Naive thymus-derived CD8-positive, alpha-beta T cell (primary cell): ENCODE data around the gene OSGEP. TPM values are rescaled to one million over a fixed set of nuclear protein-coding genes. Genes with fewer than 3 reads are reported as not detected.
A peak's percentile ranks its signal among the peaks of the same experiment; 100 is the strongest.

Experiments used
- ATAC-seq, 2 donors: fragments of 150-1000 bp; cut with Tn5 transposase in 1 of 2; sonication (Bioruptor Pico), chemical (Tn5 transposase) in 1 of 2; 1 replicate in 1 of 2; 2 replicates in 1 of 2; pipeline ENCODE4 v1.10.0; 2021; ENCODE audit warnings: mild to moderate bottlenecking in 2 of 2, moderate library complexity in 2 of 2
- POLR2A ChIA-PET: fragments of 350-600 bp; sonication (Branson Sonifier 250); formaldehyde crosslinking; loops from one replicate; lab custom pipeline; 2021; ENCODE audit warnings: antibody characterized with exemption; lab: Charles Lee
- DNase-seq, 10 donors: peaks; one replicate each; pipeline versions ENCODE4 v3.0.0 to v3.0.0-alpha.2; 2020 to 2022
- H3K27ac Mint-ChIP-seq, 10 donors: one replicate each; pipeline ENCODE4 v1.8.0; 2020 to 2022; ENCODE audit warnings: mild to moderate bottlenecking in 10 of 10, mixed read lengths in 10 of 10, moderate library complexity in 4 of 10, inconsistent platforms in 1 of 10
- H3K27me3 Mint-ChIP-seq, 5 donors: one replicate each; pipeline ENCODE4 v1.8.0; 2021 to 2022; ENCODE audit warnings: mixed read lengths in 5 of 5
- H3K36me3 Mint-ChIP-seq, 3 donors: one replicate each; pipeline ENCODE4 v1.8.0; 2020 to 2022; ENCODE audit warnings: mixed read lengths in 3 of 3, mild to moderate bottlenecking in 2 of 3, inconsistent platforms in 1 of 3
- H3K4me1 Mint-ChIP-seq, 4 donors: one replicate each; pipeline ENCODE4 v1.8.0; 2021 to 2022; ENCODE audit warnings: mixed read lengths in 4 of 4
- H3K4me3 Mint-ChIP-seq, 10 donors: one replicate each; pipeline ENCODE4 v1.8.0; 2020 to 2022; ENCODE audit warnings: mild to moderate bottlenecking in 10 of 10, mixed read lengths in 10 of 10, moderate library complexity in 6 of 10, inconsistent platforms in 1 of 10
- H3K9me3 Mint-ChIP-seq, 9 donors: one replicate each; pipeline ENCODE4 v1.8.0; 2020 to 2022; ENCODE audit warnings: mixed read lengths in 9 of 9, mild to moderate bottlenecking in 3 of 9, inconsistent platforms in 1 of 9, moderate library complexity in 1 of 9
- polyA plus RNA-seq, 3 donors: library from polyadenylated mRNA; unstranded; fragments of 300-500 nt; fragmentation: Illumina TruSeq; gene quantifications; one replicate each; pipeline ENCODE4 v1.2.3, GENCODE V29; 2021
- total RNA-seq, 8 experiments: library from RNA in 2 of 8; stranded (reverse) in 2 of 8; gene quantifications; one replicate each; pipeline ENCODE4 v1.2.3 and lab custom pipeline; 2021 to 2026

OSGEP gene
- total and polyA plus RNA-seq, 5 experiments from 2014 or later: 38.8 to 89.2 (median 43.3) TPM

DNA sequence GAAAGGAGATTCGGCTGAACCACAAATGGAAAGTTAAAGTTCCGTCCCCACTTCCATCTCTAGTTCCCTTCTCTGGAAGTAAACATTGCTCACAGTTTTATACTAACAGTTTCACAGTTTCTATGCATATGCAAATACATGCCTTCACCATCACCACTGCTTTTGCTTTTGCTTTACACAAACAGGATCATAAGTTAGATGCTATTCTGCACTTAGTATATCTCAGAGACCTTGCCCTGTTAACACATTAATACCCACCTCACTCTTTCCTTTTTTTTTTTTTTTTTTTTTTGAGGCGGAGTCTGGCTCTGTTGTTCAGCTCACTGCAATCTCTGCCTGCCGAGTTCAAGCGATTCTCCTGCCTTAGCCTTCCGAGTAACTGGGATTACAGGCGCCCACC is 42.2 kb downstream of the OSGEP start:
- DNase-seq: peak in 4 of 10 donors; percentile 12 to 46 (median 25)
- H3K27me3 Mint-ChIP-seq: no peaks in the 10 kb centered on the region
- peak overlapping the region; percentile 84 to 99 (median 96) for H3K27ac Mint-ChIP-seq
- POLR2A ChIA-PET: interaction anchor here (0.6 to 5.8 kb wide), 8 partner anchors 9 to 69 kb away, joined by 5 to 44 read pairs (median 14); partner anchors contain the start of genes APEX1, OSGEP, PARP2 and PIP4P1
- H3K4me1 Mint-ChIP-seq: peaks cover 27 to 71% (median 50%) of the 10 kb centered on the region in 4 donors
- peak overlapping the region; percentile 90 to 100 (median 96) for H3K4me3 Mint-ChIP-seq
- no peaks in the 10 kb centered on the region for H3K9me3 Mint-ChIP-seq
- ATAC-seq: peak; percentile 35 to 67
- H3K36me3 Mint-ChIP-seq: peaks cover 0 to 10% (median 0%) of the 10 kb centered on the region in 3 donors

- Mint-ChIP-seq H3K4me3 (no peak overlapping the region), H3K27ac (peak overlapping the region in 9 of 10 donors; percentile 7 to 73 (median 69)), H3K4me1 (peaks cover 41 to 80% (median 57%) of the 10 kb centered on the region in 4 donors), H3K9me3 (no peaks in the 10 kb centered on the region), H3K27me3 (no peaks in the 10 kb centered on the region), H3K36me3 (peaks cover 0 to 42% (median 8%) of the 10 kb centered on the region in 3 donors)
- ATAC-seq (no peak), DNase-seq (no peak)
- POLR2A ChIA-PET: interaction anchor here (0.7 kb wide), 1 partner anchor 26 kb away, joined by 3 read pairs; no protein-coding TSS in a partner anchor
These were observed 45.4 kb downstream of the OSGEP start for GRCh38 chr14:20409226-20409625.

GRCh38 chr14:20403521-20403920 is 51.1 kb downstream of the OSGEP start:
- H3K27ac Mint-ChIP-seq: peak overlapping the region in 2 of 10 donors; percentile 4 to 58
- ATAC-seq (no peak), DNase-seq (no peak)
- H3K27me3 Mint-ChIP-seq: no peaks in the 10 kb centered on the region
- no peaks in the 10 kb centered on the region for H3K9me3 Mint-ChIP-seq
- POLR2A ChIA-PET: interaction anchor here (1.0 to 2.0 kb wide), 3 partner anchors 10 to 60 kb away, joined by 3 to 8 read pairs (median 3); partner anchors contain the start of genes APEX1, OSGEP, PARP2 and TEP1
- H3K36me3 Mint-ChIP-seq: peaks cover 0 to 92% (median 23%) of the 10 kb centered on the region in 3 donors
- peaks cover 30 to 44% (median 36%) of the 10 kb centered on the region in 4 donors for H3K4me1 Mint-ChIP-seq
- H3K4me3 Mint-ChIP-seq: no peak overlapping the region

GRCh38 chr14:20400965-20401593 is 53.5 kb downstream of the OSGEP start:
- Mint-ChIP-seq H3K9me3 (no peaks in the 10 kb centered on the region), H3K27ac (peak overlapping the region in 5 of 10 donors; percentile 36 to 70 (median 49)), H3K36me3 (peaks cover 0 to 89% (median 25%) of the 10 kb centered on the region in 3 donors), H3K27me3 (no peaks in the 10 kb centered on the region), H3K4me1 (peaks cover 19 to 25% (median 21%) of the 10 kb centered on the region in 4 donors), H3K4me3 (peak overlapping the region in 2 of 10 donors; percentile 4 to 47)
- POLR2A ChIA-PET: interaction anchor here (1.3 kb wide), 1 partner anchor 69 kb away, joined by 3 read pairs; no protein-coding TSS in a partner anchor
- DNase-seq: no peak
- ATAC-seq: peak in 1 of 2 donors; percentile 30

GRCh38 chr14:20400589-20400964 is 54.0 kb downstream of the OSGEP start:
- no peak for DNase-seq
- POLR2A ChIA-PET: no interaction called here
- Mint-ChIP-seq H3K9me3 (no peaks in the 10 kb centered on the region), H3K36me3 (peaks cover 0 to 89% (median 25%) of the 10 kb centered on the region in 3 donors), H3K4me1 (peaks cover 17 to 21% (median 20%) of the 10 kb centered on the region in 4 donors), H3K27ac (peak overlapping the region in 6 of 10 donors; percentile 12 to 70 (median 46)), H3K27me3 (no peaks in the 10 kb centered on the region), H3K4me3 (peak overlapping the region in 1 of 10 donors; percentile 47)
- ATAC-seq: no peak

DNA sequence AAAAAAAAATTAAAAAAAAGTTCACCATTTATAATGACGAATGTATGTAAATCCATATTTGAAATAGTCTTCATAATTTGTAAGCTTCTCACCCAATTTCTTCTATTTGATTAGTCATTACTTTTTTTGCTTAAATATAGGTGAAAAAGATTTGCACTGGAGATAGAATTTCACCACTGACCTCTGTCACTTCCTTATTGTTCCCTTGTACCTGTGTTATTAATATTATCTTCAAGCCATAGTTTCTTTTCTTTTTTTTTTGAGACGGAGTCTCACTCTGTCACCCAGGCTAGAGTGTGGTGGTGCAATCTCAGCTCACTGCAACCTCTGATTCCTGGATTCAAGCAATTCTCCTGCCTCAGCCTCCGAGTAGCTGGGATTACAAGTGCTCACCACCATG is 57.1 kb downstream of the OSGEP start:
- peaks cover 11 to 17% (median 12%) of the 10 kb centered on the region in 4 donors for H3K4me1 Mint-ChIP-seq
- H3K36me3 Mint-ChIP-seq: peaks cover 0 to 81% (median 20%) of the 10 kb centered on the region in 3 donors
- no peaks in the 10 kb centered on the region for H3K27me3 Mint-ChIP-seq
- H3K4me3 Mint-ChIP-seq: no peak overlapping the region
- H3K27ac Mint-ChIP-seq: peak overlapping the region in 1 of 10 donors; percentile 25
- DNase-seq (no peak), ATAC-seq (no peak)
- no peaks in the 10 kb centered on the region for H3K9me3 Mint-ChIP-seq
- POLR2A ChIA-PET: interaction anchor here (0.7 kb wide), 1 partner anchor 20 kb away, joined by 4 read pairs; no protein-coding TSS in a partner anchor

Other genes starting within 250 kb of the OSGEP start
- gene OR11H6, start 231.1 kb downstream of the OSGEP start, total RNA-seq: not detected
- gene OR11H6, start 231.1 kb downstream of the OSGEP start, polyA plus RNA-seq: not detected
- gene OR11H7, start 225.8 kb downstream of the OSGEP start, total RNA-seq: not detected
- gene OR11H7, start 225.8 kb downstream of the OSGEP start, polyA plus RNA-seq: not detected
- gene OR11H4, start 215.5 kb downstream of the OSGEP start, total RNA-seq: not detected
- gene OR11H4, start 215.5 kb downstream of the OSGEP start, polyA plus RNA-seq: not detected
- 10 to 100 TPM; 22.8 to 23.5 TPM for gene TTC5, start 148.9 kb downstream of the OSGEP start, total RNA-seq
- 10 to 100 TPM; 16.1 to 22.3 (median 18.7) TPM for gene TTC5, start 148.9 kb downstream of the OSGEP start, polyA plus RNA-seq
- gene CCNB1IP1, start 121.5 kb downstream of the OSGEP start, total RNA-seq: 10 to 100 TPM; 26.6 to 28.4 TPM
- gene CCNB1IP1, start 121.5 kb downstream of the OSGEP start, polyA plus RNA-seq: 10 to 100 TPM; 15.7 to 21.6 (median 18.5) TPM
- gene PARP2, start 111.2 kb downstream of the OSGEP start, total RNA-seq: 10 to 100 TPM; 21.6 to 22.9 TPM
- gene PARP2, start 111.2 kb downstream of the OSGEP start, polyA plus RNA-seq: 10 to 100 TPM in 1 of 3 donors, 1 to 10 TPM in 2; 8.8 to 13.6 (median 9.6) TPM
- gene TEP1, start 41.3 kb downstream of the OSGEP start, total RNA-seq: 10 to 100 TPM; 60.6 to 70.4 TPM
- gene TEP1, start 41.3 kb downstream of the OSGEP start, polyA plus RNA-seq: 1 to 10 TPM; 3.0 to 4.9 (median 4.5) TPM
- gene KLHL33, start 18.6 kb downstream of the OSGEP start, total RNA-seq: under 1 TPM; 0.52 to 0.57 TPM
- gene KLHL33, start 18.6 kb downstream of the OSGEP start, polyA plus RNA-seq: under 1 TPM; 0.43 to 0.77 (median 0.43) TPM
- gene APEX1, start 414 bp upstream of the OSGEP start, total RNA-seq: 100 to 1,000 TPM; 137 to 144 TPM
- 100 to 1,000 TPM; 125 to 176 (median 148) TPM for gene APEX1, start 414 bp upstream of the OSGEP start, polyA plus RNA-seq
- gene PIP4P1, start 6.6 kb upstream of the OSGEP start, total RNA-seq: 10 to 100 TPM; 74.2 to 76.1 TPM
- gene PIP4P1, start 6.6 kb upstream of the OSGEP start, polyA plus RNA-seq: 10 to 100 TPM; 21.0 to 31.1 (median 21.3) TPM
- gene PNP, start 14.6 kb upstream of the OSGEP start, total RNA-seq: 10 to 100 TPM; 64.6 to 65.7 TPM
- 10 to 100 TPM; 32.2 to 57.9 (median 40.6) TPM for gene PNP, start 14.6 kb upstream of the OSGEP start, polyA plus RNA-seq
- gene RNASE10, start 50.7 kb upstream of the OSGEP start, total RNA-seq: under 1 TPM; 0.77 to 0.83 TPM
- gene RNASE10, start 50.7 kb upstream of the OSGEP start, polyA plus RNA-seq: under 1 TPM in 1 of 3 donors, not detected in 2; 0.19 TPM
- gene RNASE9, start 106.2 kb upstream of the OSGEP start, total RNA-seq: not detected
- gene RNASE9, start 106.2 kb upstream of the OSGEP start, polyA plus RNA-seq: not detected
- not detected for gene RNASE11, start 133.2 kb upstream of the OSGEP start, total RNA-seq
- not detected for gene RNASE11, start 133.2 kb upstream of the OSGEP start, polyA plus RNA-seq
- gene RNASE12, start 136.6 kb upstream of the OSGEP start, total RNA-seq: not detected
- gene RNASE12, start 136.6 kb upstream of the OSGEP start, polyA plus RNA-seq: not detected
- gene OR6S1, start 186.9 kb upstream of the OSGEP start, total RNA-seq: not detected
- gene OR6S1, start 186.9 kb upstream of the OSGEP start, polyA plus RNA-seq: not detected
- under 1 TPM in 1 of 2 experiments, not detected in 1; 0.63 TPM for gene RNASE4, start 229.7 kb upstream of the OSGEP start, total RNA-seq
- under 1 TPM in 1 of 3 donors, not detected in 2; 0.46 TPM for gene RNASE4, start 229.7 kb upstream of the OSGEP start, polyA plus RNA-seq
- under 1 TPM in 1 of 2 experiments, not detected in 1; 0.70 TPM for gene ANG, start 234.0 kb upstream of the OSGEP start, total RNA-seq
- under 1 TPM in 2 of 3 donors, not detected in 1; 0.17 to 0.34 TPM for gene ANG, start 234.0 kb upstream of the OSGEP start, polyA plus RNA-seq